Esophagus muscularis mucosa (tissue), 4 donors: Measurements from ENCODE around the gene RRBP1. TPM values are rescaled to one million over a fixed set of nuclear protein-coding genes. Genes with fewer than 3 reads are reported as not detected.

Experiments used
- DNase-seq: peaks from one replicate; pipeline ENCODE4 v3.0.0-alpha.2; 2017; ENCODE audit errors: extremely low spot score
- H3K27ac ChIP-seq, 4 donors: fragments of 200-600 bp; sonication (generic); replicated peaks in 1 of 4; 1 replicate in 3 of 4; 2 replicates in 1 of 4; pipeline ENCODE4 v1.5.1; 2016 to 2019; ENCODE audit warnings: mild to moderate bottlenecking in 1 of 4
- H3K27me3 ChIP-seq, 4 donors: fragments of 200-600 bp; sonication (generic); one replicate each; pipeline versions ENCODE4 v1.5.1 to v1.6.0; 2016 to 2019
- H3K36me3 ChIP-seq, 4 donors: fragments of 200-600 bp; sonication (generic); one replicate each; pipeline ENCODE4 v1.5.1; 2016 to 2019
- H3K4me1 ChIP-seq, 4 donors: fragments of 200-600 bp; sonication (generic); one replicate each; pipeline ENCODE4 v1.5.1; 2016 to 2019
- H3K4me3 ChIP-seq, 4 donors: fragments of 200-600 bp; sonication (generic); 1 replicate in 2 of 4; 2 replicates in 2 of 4; pipeline ENCODE4 v1.5.1; 2016 to 2019; ENCODE audit warnings: mild to moderate bottlenecking in 4 of 4, moderate library complexity in 1 of 4
- H3K9me3 ChIP-seq, 4 donors: fragments of 200-600 bp; sonication (generic); 1 replicate in 3 of 4; 2 replicates in 1 of 4; pipeline ENCODE4 v1.5.1; 2016 to 2019
- CTCF ChIP-seq, 3 experiments: fragments of 200-600 bp in 2 of 3; fragments of 450-650 bp in 1 of 3; sonication (generic) in 2 of 3; IDR thresholded peaks; one replicate each; pipeline ENCODE4 v1.5.1; 2017 to 2019; ENCODE audit warnings: antibody characterized with exemption in 3 of 3, mild to moderate bottlenecking in 2 of 3, moderate library complexity in 1 of 3
- EP300 ChIP-seq: sonication (generic); formaldehyde crosslinking; IDR thresholded peaks from one replicate; pipeline ENCODE4 v1.6.1; 2017; ENCODE audit warnings: antibody characterized with exemption
- POLR2A ChIP-seq: fragments of 450-650 bp; IDR thresholded peaks from one replicate; pipeline ENCODE4 v1.6.1; 2017; ENCODE audit warnings: antibody characterized with exemption, moderate library complexity, mild to moderate bottlenecking, low read depth
- POLR2AphosphoS5 ChIP-seq, 2 donors: sonication (generic); formaldehyde crosslinking; IDR thresholded peaks; one replicate each; pipeline ENCODE4 v1.6.1; 2017; ENCODE audit warnings: antibody characterized with exemption in 2 of 2
- WGBS: methylation state at CpG from one replicate; pipeline ENCODE4 v1.1.5; 2018; 5-methylcytosine and 5-hydroxymethylcytosine counted together
- intact Hi-C: fragments of 100-400 bp; cut with DNase I; formaldehyde crosslinking; loops from one replicate; pipeline ENCODE4 v1.15.1; 2023
- total RNA-seq, 4 donors: library from RNA; depleted of rRNA; stranded (reverse); fragments of >200 nt; gene quantifications; one replicate each; pipeline versions ENCODE4 v1.1.0 to v1.2.1, GENCODE V29; 2016

The RRBP1 gene
- total RNA-seq, 4 donors from 2014 or later: 61.5 to 86.6 (median 65.4) TPM

GRCh38 chr20:17712708-17713107 is 30.7 kb upstream of the RRBP1 start:
- DNase-seq: no peak
- intact Hi-C loops: no loop called here
- WGBS: 71% methylated on average over 6 of the region's 6 CpGs

GRCh38 chr20:17712201-17712600 is 30.2 kb upstream of the RRBP1 start:
- TF ChIP-seq POLR2AphosphoS5 (IDR thresholded peaks at IDR 0.05) (no peak), CTCF (IDR thresholded peaks at IDR 0.05) (no peak), POLR2A (no peak), EP300 (no peak)
- H3K4me3 ChIP-seq: no peak overlapping the region
- H3K36me3 ChIP-seq: no peaks in the 10 kb centered on the region
- DNase-seq: no peak
- peaks cover 4 to 30% (median 21%) of the 10 kb centered on the region in 4 donors for H3K4me1 ChIP-seq
- no peaks in the 10 kb centered on the region for H3K9me3 ChIP-seq
- intact Hi-C loops: no loop called here
- no peak overlapping the region for H3K27ac ChIP-seq
- H3K27me3 ChIP-seq: no peaks in the 10 kb centered on the region
- WGBS: 95% methylated on average over 4 of the region's 4 CpGs

More at GRCh38 chr20:17712708-17713107, 30.7 kb upstream of the RRBP1 start:
- no peaks in the 10 kb centered on the region for H3K27me3 ChIP-seq
- H3K9me3 ChIP-seq: no peaks in the 10 kb centered on the region
- no peak overlapping the region for H3K27ac ChIP-seq
- H3K4me3 ChIP-seq: no peak overlapping the region
- H3K4me1 ChIP-seq: peaks cover 4 to 30% (median 21%) of the 10 kb centered on the region in 4 donors
- H3K36me3 ChIP-seq: no peaks in the 10 kb centered on the region
- no peak for TF ChIP-seq POLR2A
- no peak for TF ChIP-seq POLR2AphosphoS5 (IDR thresholded peaks at IDR 0.05)
- TF ChIP-seq EP300: no peak
- TF ChIP-seq CTCF (IDR thresholded peaks at IDR 0.05): no peak

GRCh38 chr20:17711267-17711627 is 29.2 kb upstream of the RRBP1 start:
- no peak for DNase-seq
- H3K36me3 ChIP-seq: no peaks in the 10 kb centered on the region
- peaks cover 4 to 30% (median 21%) of the 10 kb centered on the region in 4 donors for H3K4me1 ChIP-seq
- TF ChIP-seq CTCF (IDR thresholded peaks at IDR 0.05) (no peak), POLR2AphosphoS5 (IDR thresholded peaks at IDR 0.05) (no peak), POLR2A (no peak), EP300 (no peak)
- H3K27ac ChIP-seq: no peak overlapping the region
- 87% methylated on average over 4 of the region's 5 CpGs for WGBS
- no peak overlapping the region for H3K4me3 ChIP-seq
- no peaks in the 10 kb centered on the region for H3K27me3 ChIP-seq
- intact Hi-C loops: no loop called here
- no peaks in the 10 kb centered on the region for H3K9me3 ChIP-seq

- H3K4me3 ChIP-seq: no peak overlapping the region
Observed at GRCh38 chr20:17710379-17711266, 28.6 kb upstream of the RRBP1 start.

More at GRCh38 chr20:17710379-17711266, 28.6 kb upstream of the RRBP1 start:
- intact Hi-C loops: no loop called here
- TF ChIP-seq POLR2A (no peak), CTCF (IDR thresholded peaks at IDR 0.05) (no peak), EP300 (no peak), POLR2AphosphoS5 (IDR thresholded peaks at IDR 0.05) (no peak)
- Histone ChIP-seq H3K27ac (no peak overlapping the region), H3K9me3 (no peaks in the 10 kb centered on the region), H3K4me1 (peaks cover 4 to 30% (median 21%) of the 10 kb centered on the region in 4 donors), H3K27me3 (no peaks in the 10 kb centered on the region), H3K36me3 (no peaks in the 10 kb centered on the region)
- no peak for DNase-seq
- 74% methylated on average over 19 of the region's 21 CpGs for WGBS
